Activated CD8-positive, alpha-beta T cell treated with anti-CD3 and anti-CD28 coated beads for 36 hours (primary cell): Measurements from ENCODE around the gene TREX2. TPM values are rescaled to one million over a fixed set of nuclear protein-coding genes. Genes with fewer than 3 reads are reported as not detected.

ENCODE experiments used
- ATAC-seq: fragments of 200-7000 bp; cut with Tn5 transposase; one replicate; pipeline ENCODE4 v1.10.0; 2021; ENCODE audit warnings: mild to moderate bottlenecking, moderate library complexity
- CTCF ChIA-PET: fragments of 350-600 bp; sonication (Branson Sonifier 250); formaldehyde crosslinking; loops from one replicate; lab custom pipeline; 2021; ENCODE audit warnings: antibody characterized with exemption; lab: Charles Lee
- POLR2A ChIA-PET: fragments of 350-600 bp; sonication (Branson Sonifier 250); formaldehyde crosslinking; loops from one replicate; lab custom pipeline; 2021; ENCODE audit warnings: antibody characterized with exemption; lab: Charles Lee
- DNase-seq: peaks from one replicate; pipeline ENCODE4 v3.0.0-alpha.2; 2020
- H3K27ac Mint-ChIP-seq: one replicate; pipeline ENCODE4 v1.8.0; 2021; ENCODE audit warnings: mild to moderate bottlenecking, mixed read lengths
- H3K27me3 Mint-ChIP-seq: one replicate; pipeline ENCODE4 v1.8.0; 2021; ENCODE audit warnings: mixed read lengths
- H3K36me3 Mint-ChIP-seq: one replicate; pipeline ENCODE4 v1.8.0; 2021; ENCODE audit warnings: low read depth, mixed read lengths
- H3K4me1 Mint-ChIP-seq: one replicate; pipeline ENCODE4 v1.8.0; 2021; ENCODE audit warnings: low read depth, mixed read lengths
- H3K4me3 Mint-ChIP-seq: one replicate; pipeline ENCODE4 v1.8.0; 2021; ENCODE audit warnings: mild to moderate bottlenecking, moderate library complexity, mixed read lengths
- H3K9me3 Mint-ChIP-seq: one replicate; pipeline ENCODE4 v1.8.0; 2021; ENCODE audit warnings: mixed read lengths
- intact Hi-C: fragments of 100-400 bp; cut with micrococcal nuclease; formaldehyde crosslinking; loops from one replicate; pipeline ENCODE4 v1.10.0; 2022
- total RNA-seq, 2 experiments: library from RNA; stranded (reverse); gene quantifications; one replicate each; pipeline ENCODE4 v1.2.3, GENCODE V29; 2021
- TF ChIP-seq, protein P1 (sequence below): fragments of 200-600 bp; IDR thresholded peaks from one replicate; pipeline ENCODE4 v1.8.0; 2022; ENCODE audit warnings: antibody characterized with exemption, mild to moderate bottlenecking

The TREX2 gene
- total RNA-seq, 2 experiments from 2014 or later, result 0.78 to 1.4 TPM

GRCh38 chrX:153433161-153433680 is 12.6 kb downstream of the TREX2 start:
- ChIA-PET CTCF (no interaction called here), POLR2A (no interaction called here)
- no peaks in the 10 kb centered on the region for H3K36me3 Mint-ChIP-seq
- peaks cover 2% of the 10 kb centered on the region for H3K27me3 Mint-ChIP-seq
- no peak overlapping the region for H3K27ac Mint-ChIP-seq
- H3K9me3 Mint-ChIP-seq, result no peaks in the 10 kb centered on the region
- H3K4me3 Mint-ChIP-seq, result no peak overlapping the region
- TF ChIP-seq, protein P1, sequence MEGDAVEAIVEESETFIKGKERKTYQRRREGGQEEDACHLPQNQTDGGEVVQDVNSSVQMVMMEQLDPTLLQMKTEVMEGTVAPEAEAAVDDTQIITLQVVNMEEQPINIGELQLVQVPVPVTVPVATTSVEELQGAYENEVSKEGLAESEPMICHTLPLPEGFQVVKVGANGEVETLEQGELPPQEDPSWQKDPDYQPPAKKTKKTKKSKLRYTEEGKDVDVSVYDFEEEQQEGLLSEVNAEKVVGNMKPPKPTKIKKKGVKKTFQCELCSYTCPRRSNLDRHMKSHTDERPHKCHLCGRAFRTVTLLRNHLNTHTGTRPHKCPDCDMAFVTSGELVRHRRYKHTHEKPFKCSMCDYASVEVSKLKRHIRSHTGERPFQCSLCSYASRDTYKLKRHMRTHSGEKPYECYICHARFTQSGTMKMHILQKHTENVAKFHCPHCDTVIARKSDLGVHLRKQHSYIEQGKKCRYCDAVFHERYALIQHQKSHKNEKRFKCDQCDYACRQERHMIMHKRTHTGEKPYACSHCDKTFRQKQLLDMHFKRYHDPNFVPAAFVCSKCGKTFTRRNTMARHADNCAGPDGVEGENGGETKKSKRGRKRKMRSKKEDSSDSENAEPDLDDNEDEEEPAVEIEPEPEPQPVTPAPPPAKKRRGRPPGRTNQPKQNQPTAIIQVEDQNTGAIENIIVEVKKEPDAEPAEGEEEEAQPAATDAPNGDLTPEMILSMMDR, result no peak
- intact Hi-C loops, result no loop called here
- H3K4me1 Mint-ChIP-seq, result no peaks in the 10 kb centered on the region
- DNase-seq (no peak), ATAC-seq (no peak)

DNA sequence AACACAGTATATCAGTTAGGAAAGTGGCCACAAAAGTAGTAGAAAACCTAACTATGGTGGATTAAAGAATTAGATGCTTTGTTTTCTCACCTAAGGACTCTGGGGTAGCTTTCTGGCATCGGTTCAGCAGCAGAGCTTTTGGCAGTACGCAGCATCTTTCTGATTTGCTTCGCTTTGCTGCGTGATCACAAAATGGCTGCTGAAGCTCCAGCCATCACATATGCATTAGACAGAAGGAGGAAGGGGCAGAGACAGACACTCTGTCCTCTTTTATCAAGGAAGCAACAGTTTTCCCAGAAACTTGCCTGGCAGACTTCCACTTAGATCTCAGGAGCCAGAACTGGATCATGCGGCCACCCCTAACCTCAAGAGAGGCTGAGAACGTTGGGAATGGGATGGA is 15.1 kb downstream of the TREX2 start:
- Mint-ChIP-seq H3K4me3 (no peak overlapping the region), H3K36me3 (no peaks in the 10 kb centered on the region), H3K27ac (no peak overlapping the region), H3K9me3 (peaks cover 3% of the 10 kb centered on the region), H3K4me1 (no peaks in the 10 kb centered on the region), H3K27me3 (peaks cover 2% of the 10 kb centered on the region)
- intact Hi-C loops, result no loop called here
- DNase-seq, result no peak
- POLR2A ChIA-PET, result no interaction called here
- no peak for ATAC-seq
- TF ChIP-seq, protein P1, result no peak
- CTCF ChIA-PET, result no interaction called here

DNA sequence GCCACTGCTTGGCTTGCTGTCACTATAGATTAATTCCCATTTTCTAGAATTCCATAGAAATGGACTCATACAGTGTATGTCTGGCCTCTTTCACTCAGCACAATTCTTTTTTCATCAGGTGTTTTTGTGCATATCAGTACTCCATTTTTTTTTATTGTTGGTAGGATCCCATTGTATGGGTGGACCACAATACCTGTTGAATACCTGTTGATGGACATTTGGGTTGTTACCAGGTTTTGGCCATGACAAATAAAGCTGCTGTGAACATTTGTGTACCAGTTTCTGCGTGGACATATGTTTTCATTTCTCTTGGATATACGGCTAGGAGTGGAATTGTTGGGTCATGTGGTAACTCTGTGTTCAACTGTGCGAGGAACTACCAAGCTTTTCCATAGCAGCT is 19.7 kb downstream of the TREX2 start:
- TF ChIP-seq, protein P1, result no peak
- intact Hi-C loops, result no loop called here
- Mint-ChIP-seq H3K36me3 (no peaks in the 10 kb centered on the region), H3K27me3 (peaks cover 2% of the 10 kb centered on the region), H3K4me3 (no peak overlapping the region), H3K4me1 (no peaks in the 10 kb centered on the region), H3K9me3 (peaks cover 3% of the 10 kb centered on the region), H3K27ac (no peak overlapping the region)
- ChIA-PET CTCF (no interaction called here), POLR2A (no interaction called here)
- ATAC-seq (no peak), DNase-seq (no peak)

DNA sequence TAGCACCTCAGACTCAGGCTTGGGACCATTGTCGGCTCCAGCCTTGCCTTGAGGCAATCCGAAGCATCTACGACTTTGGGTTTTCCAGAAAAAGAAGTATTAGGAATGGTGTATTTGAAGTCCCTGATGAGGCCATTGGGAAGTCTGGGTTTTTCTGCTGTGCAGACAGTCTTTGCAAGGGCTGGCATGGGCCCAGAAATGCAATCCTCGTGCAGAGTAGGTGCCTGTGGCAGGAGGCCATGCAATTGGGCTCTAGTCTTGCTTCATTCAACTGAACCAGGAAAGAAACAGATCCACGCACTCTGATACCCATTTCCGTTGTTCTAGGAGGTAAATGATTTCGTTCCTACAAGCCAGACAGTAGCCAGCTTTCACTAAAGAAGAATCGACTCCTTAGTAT is 22.2 kb downstream of the TREX2 start:
- Mint-ChIP-seq H3K4me3 (no peak overlapping the region), H3K36me3 (no peaks in the 10 kb centered on the region), H3K27me3 (no peaks in the 10 kb centered on the region), H3K27ac (no peak overlapping the region), H3K4me1 (no peaks in the 10 kb centered on the region), H3K9me3 (peaks cover 3% of the 10 kb centered on the region)
- ChIA-PET CTCF (no interaction called here), POLR2A (no interaction called here)
- TF ChIP-seq, protein P1, result no peak
- ATAC-seq (no peak), DNase-seq (no peak)
- intact Hi-C loops, result no loop called here

DNA sequence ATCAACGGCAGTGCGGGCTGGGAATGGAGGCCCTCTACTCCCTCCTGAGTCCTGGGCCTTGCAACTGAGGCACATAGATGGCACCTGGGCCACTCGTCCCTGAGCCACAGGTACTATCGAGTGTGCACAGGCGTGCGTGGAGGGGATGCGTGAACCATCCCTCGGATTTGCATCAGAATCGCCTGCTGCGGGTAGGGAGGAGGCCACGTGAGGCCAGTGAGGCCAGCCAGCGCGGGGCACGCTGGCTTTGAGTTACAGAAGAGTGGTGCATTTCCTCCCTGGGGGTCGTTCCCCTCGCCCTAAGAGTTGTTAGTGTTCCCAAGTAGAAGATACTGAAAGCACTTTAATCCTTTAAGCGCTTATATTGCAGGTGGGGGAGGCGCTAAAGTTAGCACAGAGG is 24.0 kb downstream of the TREX2 start:
- Mint-ChIP-seq H3K27me3 (no peaks in the 10 kb centered on the region), H3K4me1 (no peaks in the 10 kb centered on the region), H3K9me3 (no peaks in the 10 kb centered on the region), H3K4me3 (no peak overlapping the region), H3K27ac (no peak overlapping the region), H3K36me3 (no peaks in the 10 kb centered on the region)
- intact Hi-C loops, result no loop called here
- CTCF ChIA-PET, result no interaction called here
- TF ChIP-seq, protein P1, result no peak
- ATAC-seq (no peak), DNase-seq (no peak)
- POLR2A ChIA-PET, result no interaction called here
